Glomerular visceral epithelial cell (primary cell): ENCODE data around the gene DPYSL4.
"Not testable (repeated sequence)": the region's sequence is repeated elsewhere in the genome, so short reads cannot be mapped to it uniquely, and the experiment has no call there.

Source experiments
- DNase-seq: peaks from one replicate; pipeline ENCODE4 v3.0.0-alpha.2; 2016; ENCODE audit errors: extremely low spot score

Gene DPYSL4

DNA sequence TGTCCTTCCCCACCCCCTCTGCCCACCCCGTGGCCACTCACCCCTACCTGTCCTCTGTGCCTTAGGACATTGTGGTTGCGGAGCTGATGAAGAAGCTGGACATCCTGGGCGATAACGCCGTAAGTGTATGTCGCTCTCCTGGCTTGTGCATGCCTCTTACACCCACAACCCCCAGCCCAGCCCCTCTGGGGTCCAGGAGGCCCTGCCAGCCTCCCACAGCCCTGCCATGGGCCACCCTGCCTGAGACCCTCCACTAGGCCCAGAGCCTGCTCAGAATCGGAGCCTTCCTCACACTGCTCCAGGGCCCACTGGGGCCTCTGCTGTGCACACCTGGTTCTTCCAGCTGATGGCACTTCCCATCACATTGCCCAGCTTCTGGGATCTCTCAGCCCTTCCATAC lies 36.8 kb upstream of the DPYSL4 start:
- no peak for DNase-seq

DNA sequence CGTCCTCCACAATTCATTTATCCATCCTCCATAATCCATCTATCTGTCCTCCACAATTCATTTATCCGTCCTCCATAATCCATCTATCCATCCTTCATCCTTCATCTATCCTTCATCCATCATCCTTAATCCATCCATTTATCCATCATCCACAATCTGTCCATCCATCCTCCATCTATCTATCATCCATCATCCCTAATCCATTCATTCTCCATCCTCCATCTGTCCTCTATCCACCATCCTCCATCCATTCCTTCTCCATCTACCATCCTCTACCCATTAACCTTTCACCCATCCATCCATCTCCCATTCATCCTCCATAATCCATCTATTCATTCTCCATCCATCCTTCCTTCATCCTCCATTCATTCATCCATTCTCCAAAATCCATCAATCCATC lies 36.0 kb upstream of the DPYSL4 start:
- no peak for DNase-seq

DNA sequence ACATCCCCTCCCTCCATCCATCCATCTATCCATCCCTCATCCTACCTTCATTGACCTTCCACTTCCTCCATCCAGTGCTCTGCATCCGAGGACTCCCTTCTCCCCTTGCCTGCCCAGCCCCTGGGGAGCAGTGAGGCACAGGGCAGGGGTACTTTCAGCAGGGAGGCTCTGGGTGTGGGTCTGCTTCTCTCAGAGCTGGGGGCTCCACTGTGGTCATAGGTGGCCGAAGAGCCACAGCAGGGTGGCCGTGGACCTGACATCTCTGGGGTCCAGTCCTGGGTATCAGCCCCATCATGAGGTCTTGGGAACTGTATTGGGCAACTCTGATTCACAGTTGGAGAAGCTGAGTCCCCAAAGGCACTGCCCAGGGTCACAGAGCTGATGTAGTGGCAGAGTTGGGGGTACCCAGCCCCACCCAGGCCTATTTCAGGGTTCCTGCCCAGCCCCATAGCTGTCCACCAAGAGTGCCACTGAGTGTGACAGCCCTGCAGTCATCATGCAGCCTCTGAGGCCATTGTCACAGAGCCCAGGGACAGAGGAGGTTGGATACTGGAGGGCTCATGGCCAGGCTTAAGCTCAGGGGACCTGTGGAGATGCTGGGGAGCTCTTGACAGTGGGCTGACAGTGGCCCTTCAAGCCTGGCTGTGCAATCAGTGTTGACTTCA lies 35.3 kb upstream of the DPYSL4 start:
- no peak for DNase-seq

DNA sequence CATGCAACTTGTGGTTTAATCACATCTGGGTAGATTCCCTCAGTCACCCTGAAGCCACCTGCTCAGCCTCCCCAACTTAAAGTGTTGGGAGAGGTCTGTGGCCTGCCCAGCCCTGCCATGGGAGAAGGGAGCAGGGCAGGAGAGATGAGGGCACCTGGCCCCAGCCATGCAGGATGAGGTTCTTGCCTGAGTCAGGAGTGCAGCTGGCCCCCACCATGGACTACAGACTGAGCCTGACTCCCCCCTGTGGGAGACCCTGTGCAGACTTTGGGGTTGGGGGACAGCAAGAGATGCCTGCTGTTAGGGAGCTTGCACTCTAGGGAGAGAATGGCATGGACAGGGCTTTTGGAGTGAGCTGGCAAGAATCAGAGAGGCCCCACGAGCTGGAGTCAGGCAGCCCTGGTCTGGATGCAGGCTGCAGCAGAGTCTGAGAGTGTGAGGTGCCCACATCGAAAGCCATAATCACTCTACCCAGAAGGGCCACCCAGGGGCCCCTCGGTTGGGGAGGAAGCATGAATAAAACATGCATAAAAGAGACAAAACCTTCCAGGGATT lies 34.7 kb upstream of the DPYSL4 start:
- DNase-seq = no peak

DNA sequence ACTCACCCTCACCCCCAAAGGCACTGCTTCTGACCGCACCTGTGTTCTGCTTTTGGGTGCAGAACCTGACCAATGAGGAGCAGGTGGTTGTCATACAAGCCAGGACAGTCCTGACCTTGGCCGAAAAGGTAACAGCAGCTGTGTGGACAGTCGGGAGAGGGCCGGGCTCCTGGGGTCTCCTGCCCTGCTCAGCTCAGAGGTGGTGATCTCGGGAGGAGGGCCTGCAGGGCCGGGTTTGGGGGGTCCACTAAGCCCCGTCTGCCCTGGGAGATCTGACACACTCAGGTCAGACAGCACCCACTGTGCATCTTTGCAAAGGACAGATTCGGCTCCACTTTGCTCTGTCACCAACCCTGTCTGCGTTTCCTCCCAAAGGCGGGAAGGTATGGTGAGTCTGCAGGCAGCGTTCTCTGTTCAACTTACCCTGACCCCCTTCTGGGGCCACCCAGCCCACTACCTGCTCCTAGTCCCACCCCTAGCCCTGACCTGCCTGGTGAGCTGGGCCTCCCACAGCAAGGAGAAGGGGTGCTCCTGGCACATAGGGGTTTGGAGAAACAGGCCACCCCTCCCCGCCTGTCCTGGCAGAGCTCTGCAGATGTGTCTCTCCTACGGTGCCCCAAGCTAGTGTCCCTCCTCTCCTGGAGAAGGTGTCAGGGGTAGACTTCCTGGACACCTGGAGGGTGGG lies 33.7 kb upstream of the DPYSL4 start:
- DNase-seq = no peak

DNA sequence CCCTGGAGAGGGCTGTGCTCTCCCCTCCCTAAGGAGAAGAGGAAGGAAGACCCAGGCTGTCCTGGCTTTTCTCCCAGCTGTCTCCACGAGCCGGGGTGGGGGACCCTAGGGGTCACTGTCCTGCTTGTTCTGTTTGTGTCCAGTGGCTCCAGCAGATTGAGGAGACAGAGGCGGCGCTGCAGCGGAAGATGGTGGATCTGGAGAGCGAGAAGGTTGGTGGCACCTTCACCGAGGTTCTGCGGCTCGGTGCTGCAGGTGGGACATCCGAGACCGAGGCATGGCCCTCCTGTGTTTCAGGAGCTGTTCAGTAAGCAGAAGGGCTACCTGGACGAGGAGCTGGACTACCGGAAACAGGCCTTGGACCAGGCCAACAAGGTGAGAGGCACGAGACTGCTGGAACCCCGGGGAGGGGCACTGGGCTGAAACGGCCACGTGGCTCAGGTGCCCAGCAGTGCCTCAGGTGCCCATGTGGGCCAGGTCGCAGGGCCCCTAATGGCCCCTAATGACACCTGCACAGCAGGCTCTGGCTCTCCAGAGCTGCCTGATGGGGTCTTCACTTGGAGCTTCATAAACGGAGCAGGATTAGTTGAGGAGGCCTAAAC lies 33.0 kb upstream of the DPYSL4 start:
- no peak for DNase-seq

DNA sequence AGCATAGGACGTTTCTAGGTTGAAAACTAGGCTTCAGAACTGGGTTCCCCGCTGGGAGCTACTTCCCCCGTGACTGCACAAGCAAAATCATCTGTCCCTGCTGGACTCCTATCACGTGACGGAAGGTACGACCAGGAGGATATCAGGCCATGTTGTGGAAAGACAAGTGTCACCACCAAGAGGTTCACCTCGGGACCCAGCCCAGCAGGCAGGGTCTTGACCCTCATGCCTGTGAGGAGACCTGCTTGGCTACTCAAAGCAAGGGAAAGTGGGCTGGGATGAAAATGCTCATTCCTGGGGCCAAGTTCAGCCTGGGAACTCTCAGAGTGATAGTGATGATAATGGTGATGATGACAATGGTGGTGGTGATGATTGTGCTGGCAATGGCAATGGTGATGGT lies 32.3 kb upstream of the DPYSL4 start:
- DNase-seq = no peak

DNA sequence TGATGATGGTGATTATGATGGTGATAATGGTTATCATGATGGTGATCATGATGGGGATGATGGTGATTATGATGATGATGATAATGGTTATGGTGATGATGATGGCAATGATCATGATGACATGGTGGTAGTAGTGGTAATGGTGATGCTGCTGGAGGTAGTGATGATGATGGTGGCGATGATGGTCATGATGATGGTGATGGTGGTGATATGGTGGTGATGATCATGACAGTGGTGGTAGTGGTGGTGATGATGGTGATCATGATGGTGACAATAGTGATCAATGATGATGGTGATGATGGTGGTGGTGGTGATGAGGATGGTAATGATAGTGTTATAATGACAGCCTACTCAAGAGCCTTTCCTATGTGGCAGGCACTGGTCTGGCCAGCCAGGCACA lies 31.8 kb upstream of the DPYSL4 start:
- DNase-seq = no peak

DNA sequence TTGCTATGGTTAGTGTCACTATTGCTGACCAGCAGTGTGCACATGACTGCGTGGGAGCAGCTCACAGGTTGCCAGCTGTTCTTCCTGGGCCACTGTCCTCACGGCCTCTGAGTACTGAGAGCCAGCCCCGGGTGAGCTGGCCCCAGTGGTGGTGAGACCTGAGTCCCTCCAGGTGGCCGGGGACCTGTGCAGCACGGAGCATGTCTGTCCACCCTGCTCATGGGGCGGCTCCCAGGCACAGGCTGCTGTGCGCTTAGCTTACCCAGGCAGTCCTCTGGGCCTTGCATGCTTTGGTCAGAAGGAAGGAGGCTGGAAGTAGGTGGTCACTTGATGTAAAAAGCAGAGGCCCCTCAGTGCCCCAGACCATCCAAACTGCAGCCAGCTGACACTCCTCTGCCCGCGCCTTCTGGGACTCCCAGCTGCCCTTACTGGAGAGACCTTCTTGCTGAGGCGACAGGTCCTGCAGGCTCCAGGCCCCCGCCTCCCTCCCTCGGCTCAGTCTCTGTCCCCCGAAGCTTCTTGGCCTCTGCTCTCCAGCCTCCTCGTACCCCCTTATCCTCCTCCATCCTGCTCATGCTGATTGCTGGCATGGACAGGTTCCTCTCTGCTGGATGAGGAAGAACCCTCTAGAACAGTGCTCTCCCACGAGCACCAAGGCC lies 30.9 kb upstream of the DPYSL4 start:
- DNase-seq = no peak

DNA sequence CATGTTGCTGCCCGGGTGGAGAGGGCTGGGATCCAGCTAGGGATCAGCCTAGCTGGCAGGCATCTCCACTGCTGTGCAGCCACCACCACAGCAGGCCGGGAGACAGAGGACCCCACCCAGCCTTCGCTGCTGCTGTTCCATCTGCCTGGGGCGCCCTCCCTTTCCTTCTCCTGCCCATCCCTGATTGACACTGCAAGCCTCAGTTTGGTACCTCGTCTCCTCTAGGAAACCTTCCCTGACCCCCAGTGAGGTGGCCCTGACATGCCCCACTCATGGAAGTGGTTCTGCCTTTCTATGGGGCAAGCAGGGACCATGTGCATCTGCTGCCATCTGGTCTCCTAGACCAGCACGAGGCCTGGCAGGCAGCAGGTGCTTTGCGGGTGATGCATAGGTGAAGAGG lies 30.4 kb upstream of the DPYSL4 start:
- no peak for DNase-seq

DNA sequence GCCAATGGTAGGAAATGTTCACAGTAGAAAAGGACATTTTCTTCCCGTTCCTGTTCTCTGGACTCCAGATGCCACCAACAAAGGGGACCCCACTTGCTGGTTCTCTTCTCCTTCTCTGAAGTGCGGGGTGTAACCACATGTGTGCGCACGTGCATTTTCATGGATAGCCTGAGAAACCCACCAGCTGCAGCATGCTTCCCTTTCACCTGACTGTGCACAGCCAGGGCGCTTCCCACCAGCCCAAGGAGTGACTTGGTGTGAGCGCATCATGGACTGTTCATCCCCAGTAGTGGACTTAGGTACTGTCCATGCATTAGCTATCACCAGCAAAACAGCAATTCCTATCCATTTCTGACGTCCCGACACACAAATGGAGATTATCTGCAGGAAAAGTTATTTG lies 29.6 kb upstream of the DPYSL4 start:
- DNase-seq = no peak

DNA sequence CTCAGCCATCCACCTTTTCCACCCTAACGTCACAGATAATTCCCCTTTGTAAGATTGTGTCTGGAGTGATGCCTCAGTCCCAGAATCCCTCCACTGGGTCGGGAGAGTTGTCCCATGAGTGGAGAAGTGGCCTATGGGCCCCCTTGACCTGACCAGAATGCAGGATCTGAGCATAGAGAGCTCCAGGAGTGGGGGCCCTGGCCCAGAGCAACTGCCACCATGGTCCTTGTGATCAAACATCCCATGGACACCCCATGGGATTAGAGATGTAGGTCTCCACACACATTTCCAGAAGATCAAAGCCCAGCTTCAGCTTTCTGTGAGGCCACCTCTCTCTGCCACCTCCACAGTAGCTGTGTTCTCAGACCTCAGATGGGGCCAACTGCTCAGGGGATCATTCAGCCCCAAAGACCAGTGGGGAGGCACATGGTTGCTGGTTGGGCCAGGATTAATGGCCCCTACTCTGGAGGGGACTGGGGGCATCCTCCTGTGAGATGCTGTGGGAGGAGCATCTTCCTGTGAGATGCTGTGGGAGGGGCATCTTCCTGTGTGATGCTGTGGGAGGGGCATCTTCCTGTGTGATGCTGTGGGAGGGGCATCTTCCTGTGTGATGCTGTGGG lies 28.5 kb upstream of the DPYSL4 start:
- DNase-seq = no peak

DNA sequence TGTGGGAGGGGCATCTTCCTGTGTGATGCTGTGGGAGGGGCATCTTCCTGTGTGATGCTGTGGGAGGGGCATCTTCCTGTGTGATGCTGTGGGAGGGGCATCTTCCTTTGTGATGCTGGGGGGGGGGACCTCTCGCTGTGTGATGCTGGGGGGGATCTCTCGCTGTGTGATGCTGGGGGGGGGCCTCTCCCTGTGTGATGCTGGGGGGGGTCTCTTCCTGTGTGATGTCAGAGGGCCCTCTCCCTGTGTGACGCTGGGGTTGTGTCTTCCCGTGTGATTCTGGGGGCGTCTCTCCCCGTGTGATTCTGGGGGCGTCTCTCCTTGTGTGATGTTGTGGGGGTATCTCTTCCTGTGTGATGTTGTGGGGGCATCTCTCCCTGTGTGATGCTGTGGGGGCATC lies 27.9 kb upstream of the DPYSL4 start:
- DNase-seq = no peak

DNA sequence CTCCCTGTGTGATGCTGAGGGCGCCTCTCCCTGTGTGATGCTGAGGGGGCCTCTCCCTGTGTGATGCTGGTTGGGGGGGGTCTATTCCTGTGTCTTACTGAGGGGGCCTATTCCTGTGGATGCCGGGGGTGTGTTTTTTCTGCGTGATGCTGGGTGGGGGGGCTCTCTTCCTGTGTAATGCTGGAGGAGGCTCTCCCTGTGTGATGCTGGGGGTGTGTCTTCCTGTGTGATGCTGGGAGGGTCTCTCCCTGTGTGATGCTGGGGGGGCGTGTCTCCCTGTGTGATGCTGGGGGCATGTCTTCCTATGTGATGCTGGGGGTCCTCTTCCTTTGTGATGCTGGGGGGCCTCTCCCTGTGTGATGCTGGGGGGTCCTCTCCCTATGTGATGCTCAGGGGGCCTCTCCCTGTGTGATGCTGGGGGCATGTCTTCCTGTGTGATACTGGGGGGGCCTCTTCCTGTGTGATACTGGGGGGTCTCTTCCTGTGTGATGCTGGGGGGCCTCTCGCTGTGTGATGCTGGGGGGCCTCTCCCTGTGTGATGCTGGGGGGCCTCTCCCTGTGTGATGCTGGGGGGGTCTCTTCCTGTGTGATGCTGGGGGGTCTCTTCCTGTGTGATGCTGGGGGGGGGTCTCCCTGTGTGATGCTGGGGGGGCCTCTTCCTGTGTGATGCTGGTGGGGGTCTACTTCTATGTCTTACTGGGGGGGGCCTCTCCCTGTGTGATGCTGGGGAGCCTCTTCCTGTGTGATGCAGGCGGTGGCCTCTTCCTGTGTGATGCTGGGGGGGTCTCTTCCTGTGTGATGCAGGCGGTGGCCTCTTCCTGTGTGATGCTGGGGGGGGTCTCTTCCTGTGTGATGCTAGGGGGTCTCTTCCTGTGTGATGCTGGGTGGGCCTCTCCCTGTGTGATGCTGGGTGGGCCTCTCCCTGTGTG lies 27.2 kb upstream of the DPYSL4 start:
- DNase-seq = not testable (repeated sequence)

DNA sequence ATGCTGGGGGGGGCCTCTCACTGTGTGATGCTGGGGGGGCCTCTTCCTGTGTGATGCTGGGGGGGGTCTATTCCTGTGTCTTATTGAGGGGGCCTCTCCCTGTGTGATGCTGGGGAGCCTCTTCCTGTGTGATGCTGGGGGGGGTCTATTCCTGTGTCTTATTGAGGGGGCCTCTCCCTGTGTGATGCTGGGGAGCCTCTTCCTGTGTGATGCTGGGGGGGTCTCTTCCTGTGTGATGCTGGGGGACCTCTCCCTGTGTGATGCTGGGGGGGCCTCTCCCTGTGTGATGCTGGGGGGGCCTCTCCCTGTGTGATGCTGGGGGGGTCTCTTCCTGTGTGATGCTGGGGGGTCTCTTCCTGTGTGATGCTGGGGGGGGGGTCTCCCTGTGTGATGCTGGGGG lies 26.5 kb upstream of the DPYSL4 start:
- not testable (repeated sequence) for DNase-seq

DNA sequence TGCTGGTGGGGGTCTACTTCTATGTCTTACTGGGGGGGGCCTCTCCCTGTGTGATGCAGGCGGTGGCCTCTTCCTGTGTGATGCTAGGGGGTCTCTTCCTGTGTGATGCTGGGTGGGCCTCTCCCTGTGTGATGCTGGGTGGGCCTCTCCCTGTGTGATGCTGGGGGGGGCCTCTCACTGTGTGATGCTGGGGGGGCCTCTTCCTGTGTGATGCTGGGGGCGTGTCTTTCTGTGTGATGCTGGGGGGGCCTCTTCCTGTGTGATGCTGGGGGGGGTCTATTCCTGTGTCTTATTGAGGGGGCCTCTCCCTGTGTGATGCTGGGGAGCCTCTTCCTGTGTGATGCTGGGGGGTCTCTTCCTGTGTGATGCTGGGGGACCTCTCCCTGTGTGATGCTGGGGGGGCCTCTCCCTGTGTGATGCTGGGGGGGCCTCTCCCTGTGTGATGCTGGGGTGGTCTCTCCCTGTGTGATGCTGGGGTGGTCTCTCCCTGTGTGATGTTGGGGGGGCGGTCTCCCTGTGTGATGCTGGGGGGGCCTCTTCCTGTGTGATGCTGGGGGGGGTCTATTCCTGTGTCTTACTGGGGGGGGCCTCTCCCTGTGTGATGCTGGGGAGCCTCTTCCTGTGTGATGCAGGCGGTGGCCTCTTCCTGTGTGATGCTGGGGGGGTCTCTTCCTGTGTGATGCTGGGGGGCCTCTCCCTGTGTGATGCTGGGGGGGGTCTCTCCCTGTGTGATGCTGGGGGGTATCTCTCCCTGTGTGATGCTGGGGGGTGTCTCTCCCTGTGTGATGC lies 25.7 kb upstream of the DPYSL4 start:
- not testable (repeated sequence) for DNase-seq

DNA sequence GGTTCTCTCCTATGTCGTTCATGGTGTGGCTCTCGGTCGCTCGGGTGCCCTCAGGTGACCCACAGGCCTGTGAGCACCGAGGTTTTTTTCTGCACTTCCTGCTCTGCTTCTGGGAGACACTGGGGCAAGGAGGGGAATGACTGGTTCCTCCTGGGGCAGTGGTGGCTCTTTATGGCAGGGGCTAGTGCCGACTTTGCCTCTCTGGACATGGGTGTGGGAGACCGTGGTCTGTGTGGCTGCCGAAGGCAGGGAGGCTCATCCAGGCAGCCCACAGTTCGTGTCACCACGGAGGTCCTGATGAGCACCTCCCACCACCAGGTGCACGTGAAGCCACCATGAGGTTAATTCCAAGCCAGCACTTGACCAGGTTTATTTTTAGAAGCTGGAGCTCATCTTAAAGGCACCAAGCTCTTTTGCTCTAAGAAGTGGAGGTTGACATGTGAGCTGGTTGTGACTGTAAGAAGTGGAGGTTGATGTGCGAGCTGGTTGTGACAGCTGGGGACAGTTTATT lies 24.7 kb upstream of the DPYSL4 start:
- no peak for DNase-seq

DNA sequence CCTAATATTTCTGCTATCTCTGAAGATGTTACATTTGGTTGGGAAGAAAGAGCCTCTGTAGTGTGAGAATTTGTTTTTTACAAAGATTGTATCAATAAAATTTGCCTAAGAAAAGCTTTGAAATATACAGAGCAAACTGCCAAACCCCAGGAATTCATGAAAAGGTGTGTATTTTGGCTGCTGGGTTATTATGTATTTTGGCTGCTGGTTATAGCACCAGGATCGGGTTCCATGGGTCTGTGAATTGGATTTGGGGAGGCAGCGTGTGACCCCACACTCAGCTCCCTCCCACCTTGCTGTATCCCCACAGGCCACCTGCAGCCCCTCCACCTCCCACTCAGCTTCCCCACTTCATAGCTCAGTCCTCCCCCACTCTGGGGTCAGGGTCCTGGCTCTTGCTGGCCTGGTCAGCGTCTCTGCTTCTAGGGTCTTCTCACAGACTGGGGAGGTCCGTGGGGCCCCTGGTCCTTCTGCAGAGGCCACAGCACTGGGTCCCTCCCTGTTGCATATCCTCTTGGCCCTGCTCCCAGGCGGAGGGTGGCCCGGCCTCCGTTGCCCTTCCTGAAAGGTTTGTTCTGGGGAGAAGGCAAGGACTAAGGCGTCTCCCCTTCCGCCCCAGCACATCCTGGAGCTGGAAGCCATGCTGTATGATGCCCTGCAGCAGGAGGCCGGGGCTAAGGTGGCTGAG lies 24.0 kb upstream of the DPYSL4 start:
- no peak for DNase-seq

DNA sequence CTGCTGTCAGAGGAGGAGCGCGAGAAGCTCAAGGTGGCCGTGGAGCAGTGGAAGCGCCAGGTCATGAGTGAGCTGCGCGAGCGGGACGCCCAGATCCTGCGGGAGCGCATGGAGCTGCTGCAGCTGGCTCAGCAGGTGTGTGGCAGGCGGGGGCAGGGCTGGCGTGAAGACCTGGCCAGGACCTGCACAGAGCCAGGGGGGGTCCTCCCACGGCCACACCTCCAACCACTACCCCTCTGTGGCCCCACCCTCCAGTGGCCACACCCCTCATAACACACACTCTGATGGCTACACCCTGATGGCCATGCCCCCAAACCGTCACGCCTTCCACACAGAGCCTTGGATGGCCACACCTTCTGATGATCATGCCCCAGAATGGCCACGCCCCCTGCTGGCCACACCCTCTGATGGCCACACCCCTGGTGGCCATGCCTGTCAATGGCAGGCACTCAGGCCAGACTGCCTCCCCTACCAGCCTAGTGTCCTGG lies 23.4 kb upstream of the DPYSL4 start:
- peak; percentile 25 for DNase-seq
